Endometrial microvascular endothelial cells (primary cell): ENCODE data around the gene FGF11. TPM values are rescaled to one million over a fixed set of nuclear protein-coding genes. Genes with fewer than 3 reads are reported as not detected.

ENCODE experiments used
- in situ Hi-C: cut with HindIII; loops from 2 replicates; pipeline ENCODE4 v1.10.0; 2017; ENCODE audit warnings: low sequenced_read_pairs, low pct_unique_long_range_greater_than_20kb; ENCODE audit errors: inconsistent ontology term
- total RNA-seq: library from RNA; depleted of rRNA; stranded (reverse); fragments of >200 nt; gene quantifications from one replicate; pipeline ENCODE4 v1.2.3, GENCODE V29; 2015; ENCODE audit errors: inconsistent ontology term

Gene FGF11
- not detected for total RNA-seq

GRCh38 chr17:7439462-7440112, at the start of gene FGF11:
FGF11 (plus strand) TSS chr17:7439512; CDS start chr17:7439621, 109 bp downstream.
- in situ Hi-C loops = no loop called here

GRCh38 chr17:7389924-7390910, 49.1 kb upstream of the FGF11 start:
- in situ Hi-C loops = no loop called here

- in situ Hi-C loops = no loop called here
Measured at GRCh38 chr17:7391307-7391706, 48.0 kb upstream of the FGF11 start.

DNA sequence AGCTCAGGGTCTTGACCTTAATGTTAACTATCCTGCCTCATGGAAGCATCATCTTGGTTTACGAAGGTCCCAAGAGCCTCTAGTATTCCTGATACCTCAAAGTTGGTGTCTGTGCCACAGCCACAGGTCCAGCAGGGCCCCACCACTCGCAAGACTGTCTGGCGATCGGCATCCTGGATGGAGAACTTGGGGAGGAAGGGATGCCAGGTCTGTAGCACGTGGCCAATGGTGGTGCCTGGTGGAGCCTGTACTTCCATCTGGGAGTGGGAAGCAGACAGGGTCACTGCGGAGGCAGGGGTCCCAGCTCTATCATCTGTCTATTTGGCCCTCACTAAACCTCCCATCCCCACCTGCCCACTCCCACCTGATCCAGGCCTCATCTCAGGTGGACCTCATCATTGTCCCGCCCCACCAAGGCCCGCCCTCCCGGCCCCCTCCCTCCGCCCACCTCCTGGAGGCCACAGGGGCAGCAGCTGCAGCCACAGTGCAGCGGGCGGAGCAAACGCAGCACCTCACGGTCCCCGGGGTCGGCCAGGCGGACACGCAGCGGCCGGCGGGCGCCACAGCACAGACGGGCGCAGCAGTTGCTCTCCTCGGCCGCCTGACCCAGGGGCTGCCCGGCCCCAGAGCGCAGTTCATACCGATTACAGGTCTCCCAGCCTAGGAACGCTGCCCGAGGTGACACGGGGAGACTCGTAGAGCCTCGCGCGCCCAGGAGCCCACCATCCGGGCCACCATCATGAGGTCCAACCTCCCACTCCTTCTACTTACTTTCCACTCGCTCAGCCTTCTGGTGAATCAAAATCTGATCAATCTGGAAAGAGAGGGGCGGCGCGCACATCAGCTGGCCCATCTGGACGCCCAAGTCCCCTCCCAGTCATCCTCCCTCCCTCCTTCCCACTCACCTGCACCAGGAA, 46.4 kb upstream of the FGF11 start:
- in situ Hi-C loops = no loop called here

DNA sequence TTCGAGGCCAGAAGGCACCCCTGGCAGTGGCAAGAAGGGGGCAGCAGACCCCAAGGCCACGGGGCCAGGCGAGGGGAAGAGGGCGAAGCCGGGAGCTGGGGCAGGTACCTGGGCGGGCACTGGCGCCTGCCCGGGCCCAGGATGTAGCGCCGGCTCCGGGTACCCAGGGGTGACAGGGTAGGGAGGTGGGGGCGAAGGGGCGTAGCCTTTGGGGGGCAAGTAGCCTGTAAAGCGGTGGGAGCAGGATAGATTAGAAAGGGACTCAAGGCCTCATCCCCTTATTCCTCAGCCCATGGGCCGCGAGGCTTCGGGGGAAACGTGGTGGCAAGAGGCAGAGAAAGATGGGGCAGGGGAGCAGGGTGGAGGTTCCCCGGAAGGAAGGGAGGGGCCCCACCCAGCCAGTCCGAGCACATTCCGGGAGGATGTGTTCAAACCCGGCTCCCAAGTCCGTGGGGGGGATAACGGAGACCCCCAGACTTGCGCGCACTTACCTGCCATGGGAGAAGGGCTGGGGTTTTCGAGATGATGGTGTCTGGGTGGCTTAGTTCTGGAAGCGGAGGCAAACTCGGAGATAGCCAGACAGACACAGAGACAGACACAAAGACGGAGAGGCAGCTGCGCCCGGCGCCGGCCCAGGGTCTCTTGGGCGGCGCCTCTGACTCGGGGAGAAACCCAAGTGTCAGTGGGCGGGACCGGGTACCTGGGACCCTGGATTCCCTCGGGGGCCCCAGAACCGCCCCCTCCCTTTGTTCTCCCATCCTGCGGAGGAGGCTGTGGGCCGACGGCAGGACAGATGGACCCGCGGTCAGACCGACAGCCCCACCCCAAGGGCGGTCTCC, 45.5 kb upstream of the FGF11 start:
- in situ Hi-C loops = no loop called here

GRCh38 chr17:7394452-7395191, 44.7 kb upstream of the FGF11 start, which contains the start of gene PLSCR3:
PLSCR3 (minus strand) TSS chr17:7394525; CDS start chr17:7394110, 415 bp downstream.
- in situ Hi-C loops = no loop called here

GRCh38 chr17:7396147-7396546, 43.2 kb upstream of the FGF11 start:
- in situ Hi-C loops = no loop called here

DNA sequence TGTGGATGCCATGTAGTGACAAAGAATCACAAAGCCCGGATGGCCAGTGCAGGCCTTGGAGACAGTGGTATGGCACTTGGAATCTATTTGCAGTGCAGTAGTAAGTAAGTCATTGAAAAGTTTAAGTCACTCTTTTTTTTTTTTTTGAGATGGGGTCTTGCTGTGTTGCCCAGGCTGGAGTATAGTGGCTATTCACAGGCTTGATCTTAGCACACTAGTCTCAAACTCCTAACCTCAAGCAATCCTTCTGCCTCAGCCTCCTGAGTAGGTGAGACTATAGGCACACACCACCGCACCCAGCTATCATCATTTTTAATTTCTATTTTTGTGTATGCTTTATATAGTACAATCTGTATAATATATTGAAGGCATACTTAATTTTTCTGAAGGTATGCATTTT, 40.7 kb upstream of the FGF11 start:
- in situ Hi-C loops = no loop called here

- in situ Hi-C loops = no loop called here
Measured at GRCh38 chr17:7403043-7403726, 36.1 kb upstream of the FGF11 start.

GRCh38 chr17:7403727-7403976, 35.7 kb upstream of the FGF11 start:
- in situ Hi-C loops = no loop called here

DNA sequence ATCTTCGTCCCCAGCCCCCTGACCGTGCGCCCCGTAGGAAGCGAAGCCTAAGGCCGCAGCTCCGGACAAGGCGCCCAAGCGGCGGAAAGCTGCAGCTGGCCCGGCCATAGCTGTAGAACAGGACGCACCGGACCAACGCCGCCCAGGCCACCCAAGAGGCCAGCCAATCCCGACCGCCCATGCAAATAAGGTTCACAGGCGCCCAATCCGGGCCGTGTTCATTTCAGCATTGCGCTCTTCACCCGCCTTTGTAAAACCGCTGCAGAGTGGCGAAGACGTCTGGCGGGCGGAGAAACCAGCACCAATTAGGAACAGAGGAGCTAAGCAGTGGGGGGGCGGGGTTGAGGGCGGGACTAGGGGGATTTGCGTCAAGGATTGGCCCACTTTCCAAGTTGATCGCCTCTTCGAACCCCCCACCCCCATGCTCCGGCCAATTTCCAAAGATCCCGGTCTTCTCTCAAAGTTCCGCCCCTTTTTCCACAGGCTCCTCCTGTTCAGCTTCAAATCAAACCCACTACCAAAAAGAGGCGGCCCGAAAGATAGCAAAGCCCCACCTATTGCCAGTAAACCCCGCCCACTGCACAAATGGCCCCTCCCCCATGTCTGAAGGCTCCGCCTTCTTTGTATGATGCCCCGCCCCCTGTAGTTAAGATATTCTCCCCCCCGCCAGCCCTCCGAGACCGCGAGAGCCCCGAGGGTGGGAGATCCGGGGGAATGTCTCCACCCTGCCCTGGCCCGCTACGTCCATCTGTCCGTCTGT, 35.2 kb upstream of the FGF11 start, which contains the start of gene TMEM256:
Gene TMEM256, minus strand, starts transcription at position 121 of the 760 bp plus-strand sequence. Its CDS starts 13 bp downstream, at position 108.
- in situ Hi-C loops = no loop called here

- in situ Hi-C loops = no loop called here
Measured at GRCh38 chr17:7404737-7405349, 34.5 kb upstream of the FGF11 start.

- in situ Hi-C loops = no loop called here
Measured at GRCh38 chr17:7405350-7406234, 33.7 kb upstream of the FGF11 start.

- in situ Hi-C loops = no loop called here
Measured at GRCh38 chr17:7406235-7406825, 33.0 kb upstream of the FGF11 start.

DNA sequence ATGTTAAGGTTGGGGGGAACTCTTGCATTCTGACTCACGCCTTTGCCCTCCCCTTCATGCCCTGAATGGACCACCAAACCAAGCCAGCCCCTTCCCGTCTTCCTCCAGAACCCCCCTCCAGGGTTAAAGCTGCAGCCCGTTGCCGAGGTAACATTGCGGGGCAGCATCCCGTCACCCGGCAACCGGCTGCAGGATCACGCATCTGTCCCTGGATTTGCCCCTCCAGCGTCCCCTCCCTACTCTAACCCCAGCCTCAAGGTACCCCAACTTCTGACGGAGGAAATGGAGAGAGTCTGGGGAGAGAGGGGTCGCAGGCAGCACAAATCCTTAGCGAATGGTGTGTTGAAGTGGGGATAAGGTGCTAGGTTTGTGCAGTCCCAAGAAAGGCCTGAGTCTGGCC, 32.2 kb upstream of the FGF11 start:
- in situ Hi-C loops = no loop called here
